Gastroesophageal sphincter (tissue), 4 donors: ENCODE results near the gene UNK. TPM values are rescaled to one million over a fixed set of nuclear protein-coding genes. Genes with fewer than 3 reads are reported as not detected.

Experiments
- ATAC-seq: fragments of 150-250 bp; one replicate; pipeline ENCODE4 v1.9.1; 2016; ENCODE audit warnings: mild to moderate bottlenecking, moderate library complexity
- H3K27ac ChIP-seq, 4 donors: fragments of 200-600 bp; sonication (generic) in 3 of 4; 1 replicate in 3 of 4; 2 replicates in 1 of 4; pipeline ENCODE4 v1.5.1; 2016 to 2019
- H3K27me3 ChIP-seq: fragments of 200-600 bp; sonication (generic); one replicate; pipeline ENCODE4 v1.5.1; 2019
- H3K36me3 ChIP-seq, 2 donors: fragments of 200-600 bp; sonication (generic); one replicate each; pipeline ENCODE4 v1.5.1; 2019; ENCODE audit warnings: control low read depth in 1 of 2
- H3K4me1 ChIP-seq, 3 donors: fragments of 200-600 bp; sonication (generic); 1 replicate in 2 of 3; 2 replicates in 1 of 3; pipeline ENCODE4 v1.5.1; 2016 to 2019; ENCODE audit warnings: control low read depth in 2 of 3
- H3K4me3 ChIP-seq, 2 donors: fragments of 200-600 bp; sonication (generic); one replicate each; pipeline ENCODE4 v1.5.1; 2019; ENCODE audit warnings: mild to moderate bottlenecking in 1 of 2, moderate library complexity in 1 of 2
- H3K9me3 ChIP-seq, 3 donors: fragments of 200-600 bp; sonication (generic); one replicate each; pipeline ENCODE4 v1.5.1; 2017 to 2019; ENCODE audit warnings: control low read depth in 2 of 3
- CTCF ChIP-seq, 4 experiments: fragments of 200-600 bp in 2 of 4; fragments of 450-650 bp in 2 of 4; sonication (generic) in 1 of 4; IDR thresholded peaks; one replicate each; pipeline ENCODE4 v1.5.1; 2017 to 2019; ENCODE audit warnings: antibody characterized with exemption in 4 of 4, mild to moderate bottlenecking in 2 of 4, moderate library complexity in 2 of 4
- EP300 ChIP-seq: sonication (generic); formaldehyde crosslinking; IDR thresholded peaks from one replicate; pipeline ENCODE4 v1.6.1; 2017; ENCODE audit warnings: antibody characterized with exemption, mild to moderate bottlenecking
- POLR2A ChIP-seq, 2 donors: fragments of 450-650 bp; IDR thresholded peaks; one replicate each; pipeline ENCODE4 v1.6.1; 2017; ENCODE audit warnings: antibody characterized with exemption in 2 of 2, mild to moderate bottlenecking in 2 of 2, moderate library complexity in 1 of 2
- POLR2AphosphoS5 ChIP-seq: sonication (generic); formaldehyde crosslinking; IDR thresholded peaks from one replicate; pipeline ENCODE4 v1.6.1; 2017; ENCODE audit warnings: antibody characterized with exemption
- WGBS, 2 donors: methylation state at CpG; one replicate each; pipeline ENCODE4 v1.1.5; 2018; ENCODE audit warnings: low coverage in 1 of 2; 5-methylcytosine and 5-hydroxymethylcytosine counted together
- total RNA-seq, 4 donors: library from RNA; depleted of rRNA; stranded (reverse); fragments of >200 nt; gene quantifications; one replicate each; pipeline ENCODE4 v1.1.0, GENCODE V29; 2016

UNK gene
- total RNA-seq, 4 donors from 2014 or later: 9.8 to 41.6 (median 21.0) TPM

GRCh38 chr17:75739174-75739573, 45.4 kb upstream of the UNK start:
- 50 to 88% methylated on average over 2 to 7 of the region's 7 CpGs for WGBS, 2 donors

GRCh38 chr17:75739801-75740200, 44.8 kb upstream of the UNK start:
- Histone ChIP-seq H3K27ac (no peak overlapping the region), H3K4me1 (no peaks in the 10 kb centered on the region), H3K9me3 (no peaks in the 10 kb centered on the region), H3K4me3 (no peak overlapping the region), H3K36me3 (peaks cover 0 to 80% of the 10 kb centered on the region in 2 donors), H3K27me3 (peaks cover 14% of the 10 kb centered on the region)
- no peak for ATAC-seq
- TF ChIP-seq POLR2A (IDR thresholded peaks at IDR 0.05): no peak
- TF ChIP-seq POLR2AphosphoS5: no peak
- no CpG with 5 or more reads among the region's 14 CpGs for WGBS, 2 donors

More at GRCh38 chr17:75739174-75739573, 45.4 kb upstream of the UNK start:
- Histone ChIP-seq H3K9me3 (no peaks in the 10 kb centered on the region), H3K36me3 (peaks cover 0 to 75% of the 10 kb centered on the region in 2 donors), H3K27me3 (peaks cover 14% of the 10 kb centered on the region), H3K27ac (no peak overlapping the region), H3K4me3 (no peak overlapping the region), H3K4me1 (no peaks in the 10 kb centered on the region)
- no peak for TF ChIP-seq CTCF (IDR thresholded peaks at IDR 0.05)
- no peak for TF ChIP-seq POLR2AphosphoS5
- TF ChIP-seq EP300: no peak
- TF ChIP-seq POLR2A (IDR thresholded peaks at IDR 0.05): no peak
- ATAC-seq: no peak

- Histone ChIP-seq H3K27ac (no peak overlapping the region), H3K4me3 (no peak overlapping the region), H3K27me3 (peaks cover 14% of the 10 kb centered on the region), H3K36me3 (peaks cover 0 to 80% of the 10 kb centered on the region in 2 donors), H3K9me3 (no peaks in the 10 kb centered on the region), H3K4me1 (no peaks in the 10 kb centered on the region)
- TF ChIP-seq CTCF (IDR thresholded peaks at IDR 0.05) (no peak), EP300 (no peak), POLR2AphosphoS5 (no peak), POLR2A (IDR thresholded peaks at IDR 0.05) (no peak)
- WGBS, 2 donors: 100% methylated on average over 2 to 5 of the region's 17 CpGs
- ATAC-seq: no peak
These were observed 44.4 kb upstream of the UNK start for GRCh38 chr17:75740215-75740614.

GRCh38 chr17:75740631-75741077, 44.0 kb upstream of the UNK start:
- no peak for TF ChIP-seq EP300
- no peak for TF ChIP-seq CTCF (IDR thresholded peaks at IDR 0.05)
- no peak for TF ChIP-seq POLR2AphosphoS5
- no peak for TF ChIP-seq POLR2A (IDR thresholded peaks at IDR 0.05)
- WGBS, 2 donors: no CpG with 5 or more reads among the region's 17 CpGs
- Histone ChIP-seq H3K4me3 (no peak overlapping the region), H3K36me3 (peaks cover 0 to 79% of the 10 kb centered on the region in 2 donors), H3K27me3 (peaks cover 14% of the 10 kb centered on the region), H3K27ac (no peak overlapping the region), H3K4me1 (no peaks in the 10 kb centered on the region), H3K9me3 (no peaks in the 10 kb centered on the region)
- ATAC-seq: no peak

GRCh38 chr17:75742337-75742736, 42.3 kb upstream of the UNK start:
- Histone ChIP-seq H3K27ac (no peak overlapping the region), H3K9me3 (no peaks in the 10 kb centered on the region), H3K27me3 (peaks cover 9% of the 10 kb centered on the region), H3K36me3 (peaks cover 0 to 63% of the 10 kb centered on the region in 2 donors), H3K4me1 (no peaks in the 10 kb centered on the region), H3K4me3 (no peak overlapping the region)
- TF ChIP-seq POLR2AphosphoS5 (no peak), EP300 (no peak), CTCF (IDR thresholded peaks at IDR 0.05) (no peak), POLR2A (IDR thresholded peaks at IDR 0.05) (no peak)
- WGBS, 2 donors: no CpG with 5 or more reads among the region's 25 CpGs
- ATAC-seq: no peak
